Stimulated activated CD8-positive, alpha-beta memory T cell treated with anti-CD3 and anti-CD28 coated beads, Interleukin-12 subunit alpha, Interleukin-12 subunit beta, amount 100 ng/mL, for 4 hours (primary cell): Measurements from ENCODE around the gene CIDEA.

Experiments
- DNase-seq: peaks from one replicate; pipeline ENCODE4 v3.0.0-alpha.2; 2020; ENCODE audit warnings: low read depth

CIDEA gene

DNA sequence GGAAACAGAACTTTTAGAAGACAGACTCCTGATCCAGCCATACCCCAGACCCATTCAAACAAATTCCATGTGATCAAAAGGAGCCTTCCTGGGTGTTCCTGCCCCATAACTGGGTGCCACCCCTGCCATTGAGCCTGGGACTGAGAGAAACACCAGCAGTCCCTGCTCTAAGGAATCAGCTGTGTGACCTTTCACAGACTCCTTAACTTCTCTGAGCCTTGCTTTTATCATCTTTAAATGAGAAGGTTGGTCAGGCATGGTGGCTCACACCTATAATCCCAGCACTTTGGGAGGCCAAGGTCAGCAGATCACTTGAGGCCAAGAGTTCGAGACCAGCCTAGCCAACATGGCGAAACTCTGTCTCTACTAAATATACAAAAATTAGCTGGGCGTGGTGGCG is 20.6 kb downstream of the CIDEA start:
- DNase-seq: no peak

DNA sequence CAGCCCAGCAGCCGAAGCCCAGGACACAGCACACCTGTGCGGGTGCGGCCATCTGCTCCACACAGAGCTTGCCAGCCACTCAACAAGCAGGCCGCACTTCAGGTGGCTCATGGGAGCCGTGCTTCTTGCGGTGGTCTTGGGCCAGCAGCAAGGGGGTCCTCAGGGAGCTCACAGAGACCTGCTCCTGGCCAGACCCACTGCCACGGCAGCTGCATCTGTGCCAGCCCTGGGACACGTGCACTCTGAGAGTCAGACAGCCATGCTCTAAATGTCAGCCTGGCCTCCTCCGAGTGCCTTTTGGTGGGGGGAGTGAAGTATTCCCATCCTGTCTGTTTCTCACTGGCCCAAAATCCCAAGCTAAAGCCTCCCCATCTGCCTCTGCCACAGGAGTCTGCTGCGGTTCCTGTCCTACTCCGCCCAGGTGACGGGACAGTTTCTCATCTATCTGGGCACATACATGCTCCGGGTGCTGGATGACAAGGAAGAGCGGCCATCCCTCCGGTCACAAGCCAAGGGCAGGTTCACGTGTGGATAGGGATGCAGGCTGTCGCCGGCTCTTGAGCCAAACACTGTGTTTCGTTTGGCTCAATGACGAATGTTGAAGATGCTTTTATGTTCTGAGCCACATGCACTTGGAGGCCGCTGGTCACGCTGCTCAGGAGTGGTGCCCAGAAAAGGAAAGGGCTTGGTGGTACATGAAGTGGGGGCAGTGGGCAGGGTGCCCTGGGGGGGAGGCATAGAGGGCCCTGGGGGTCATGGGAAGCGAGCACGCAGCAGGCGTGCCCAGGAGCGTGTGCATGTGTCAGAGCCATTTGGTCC is 22.8 kb downstream of the CIDEA start:
- no peak for DNase-seq

DNA sequence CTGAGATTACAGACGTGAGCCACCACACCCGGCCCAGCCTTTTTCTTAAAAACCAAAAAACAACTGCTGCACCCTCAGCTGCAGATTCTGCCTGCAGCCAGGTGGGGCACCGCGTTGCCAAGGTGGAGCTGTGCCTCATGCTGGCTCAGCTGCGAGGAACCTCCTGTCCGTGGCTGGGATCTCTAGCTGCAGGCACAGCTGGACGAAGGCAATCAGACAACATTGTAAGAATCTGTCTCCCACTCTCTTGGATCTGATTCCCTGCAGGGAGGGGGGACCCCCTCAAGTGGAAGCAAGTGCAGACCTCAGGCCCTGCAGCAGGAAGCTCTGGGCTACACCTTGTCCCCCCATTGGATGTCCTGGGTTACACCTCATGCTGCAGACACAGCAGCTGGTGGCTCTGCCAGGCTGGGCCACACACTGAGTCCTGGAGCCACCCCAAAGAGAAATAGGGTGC is 24.1 kb downstream of the CIDEA start:
- DNase-seq: no peak

DNA sequence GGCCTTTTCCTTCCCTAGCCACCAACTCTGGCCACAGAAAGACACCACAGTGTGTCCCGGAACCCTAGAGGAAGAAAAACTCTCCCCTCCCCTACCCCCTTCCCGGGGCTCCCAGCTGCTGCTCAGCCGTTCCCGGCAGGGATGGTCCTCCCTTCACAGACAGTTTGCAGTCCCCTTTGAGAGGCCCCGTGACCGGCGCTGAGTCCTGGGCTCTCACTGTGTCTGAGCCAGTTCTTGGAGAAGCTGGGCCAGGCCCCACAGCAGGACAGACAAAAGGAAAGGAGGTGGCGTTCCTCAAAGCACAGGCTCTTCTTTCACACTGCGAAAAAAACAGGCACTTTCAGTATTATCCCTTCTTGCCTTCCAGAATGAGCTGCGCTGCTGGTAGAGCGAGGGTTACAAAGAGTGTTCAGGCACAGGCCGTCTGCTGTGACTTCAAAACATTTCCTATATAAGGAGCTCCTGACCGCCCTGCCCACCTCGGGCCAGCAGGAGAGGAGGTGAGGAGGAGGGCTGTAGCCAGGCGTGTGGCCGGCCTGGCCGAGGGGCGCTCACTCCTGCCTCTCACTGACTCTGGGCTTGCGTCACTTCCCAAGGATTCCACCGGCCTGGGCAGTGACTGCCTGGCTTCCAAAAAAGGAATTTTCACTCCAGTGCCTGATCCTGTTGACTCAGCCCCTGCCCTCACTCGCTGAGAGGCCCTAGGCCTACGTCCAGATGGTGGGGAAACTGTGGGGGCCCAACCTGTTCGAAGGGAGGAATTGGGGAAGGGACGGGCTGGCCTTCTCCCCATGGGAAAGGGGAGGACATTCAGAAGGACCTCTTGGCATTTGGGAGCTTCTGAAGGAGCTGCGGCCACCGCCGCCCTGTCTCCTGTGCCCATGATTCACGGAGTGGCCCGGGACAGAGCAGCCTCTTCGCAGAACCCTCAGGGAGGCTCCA is 24.9 kb downstream of the CIDEA start:
- no peak for DNase-seq

DNA sequence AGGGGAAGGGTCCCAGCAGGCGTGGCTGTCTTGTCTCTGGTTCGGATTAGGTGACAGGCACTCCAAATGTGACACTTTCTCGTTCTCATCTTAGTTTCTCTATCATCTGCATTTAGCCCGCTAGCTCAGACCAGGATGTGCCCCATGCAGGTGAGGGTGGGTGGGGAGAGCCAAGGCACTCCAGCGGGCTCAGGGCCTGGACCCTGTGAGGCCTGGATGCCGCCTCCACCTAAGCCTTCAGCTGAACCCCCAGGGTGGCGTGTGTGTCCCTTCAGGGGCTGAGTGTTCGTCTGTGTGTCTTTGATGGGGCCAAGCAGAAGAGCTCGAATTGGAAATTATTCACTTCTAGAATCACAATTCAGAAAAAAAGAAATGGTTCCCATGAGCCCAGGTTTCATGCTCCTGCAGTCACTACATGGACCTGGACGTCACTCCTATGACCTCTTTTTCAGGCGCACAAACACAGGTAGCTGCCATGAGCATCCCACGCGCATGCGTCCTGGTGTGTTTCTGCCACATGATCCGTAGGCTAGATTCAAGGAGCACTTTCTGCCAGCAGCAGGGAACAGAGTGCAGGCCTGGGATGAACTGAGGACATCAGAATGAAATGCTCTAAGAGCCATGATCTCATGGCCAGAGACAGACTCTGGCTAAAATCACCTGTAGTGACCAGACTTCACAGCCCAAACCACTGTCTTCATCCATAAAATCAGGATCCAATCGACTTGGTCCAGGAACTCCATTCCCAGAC is 25.8 kb downstream of the CIDEA start:
- no peak for DNase-seq

DNA sequence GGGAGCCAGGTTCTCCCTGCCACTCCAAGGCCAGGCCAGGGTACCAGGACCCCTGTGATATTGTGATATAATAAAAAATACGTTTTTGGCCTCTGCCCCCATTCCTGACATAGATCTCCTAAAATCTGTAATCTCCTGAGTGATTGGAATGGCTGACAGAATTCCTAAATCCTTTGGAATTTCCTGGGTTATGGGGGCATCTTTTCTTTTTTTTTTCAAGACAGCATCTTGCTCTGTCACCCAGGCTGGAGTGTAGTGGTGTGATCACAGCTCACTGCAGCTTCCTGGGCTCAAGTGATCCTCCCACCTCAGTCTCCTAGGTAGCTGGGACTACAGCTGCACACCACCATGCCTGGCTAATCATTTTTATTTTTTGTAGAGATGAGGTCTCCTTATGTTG is 27.7 kb downstream of the CIDEA start:
- no peak for DNase-seq

DNA sequence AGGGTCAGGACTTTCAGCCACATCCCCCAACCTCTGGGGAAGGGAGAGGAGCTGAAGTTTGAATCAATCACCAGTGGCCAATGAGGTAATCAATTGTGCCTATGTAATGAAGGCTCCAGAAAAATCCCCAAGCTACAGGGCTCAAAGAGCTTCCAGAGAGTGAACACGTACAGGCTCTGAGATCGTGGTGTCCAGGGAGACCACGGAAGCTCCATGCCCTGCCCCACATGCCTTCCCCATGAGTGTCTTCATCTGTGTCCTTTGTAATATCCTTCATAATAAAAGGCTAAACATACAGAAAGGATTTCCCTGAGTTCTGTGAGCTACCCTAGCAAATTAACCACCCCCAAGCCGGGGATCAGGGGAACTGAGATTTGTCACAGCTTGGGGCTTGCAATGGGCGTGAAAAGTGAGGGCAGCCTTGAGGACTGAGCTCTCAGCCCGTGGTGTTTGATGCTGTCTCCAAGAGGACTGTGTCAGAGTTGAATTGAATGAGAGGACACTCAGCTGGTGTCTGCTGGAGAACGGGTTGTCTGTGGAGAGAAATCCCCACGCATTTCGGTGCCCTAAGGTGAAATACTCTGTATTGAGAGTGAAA is 28.4 kb downstream of the CIDEA start:
- DNase-seq: no peak

DNA sequence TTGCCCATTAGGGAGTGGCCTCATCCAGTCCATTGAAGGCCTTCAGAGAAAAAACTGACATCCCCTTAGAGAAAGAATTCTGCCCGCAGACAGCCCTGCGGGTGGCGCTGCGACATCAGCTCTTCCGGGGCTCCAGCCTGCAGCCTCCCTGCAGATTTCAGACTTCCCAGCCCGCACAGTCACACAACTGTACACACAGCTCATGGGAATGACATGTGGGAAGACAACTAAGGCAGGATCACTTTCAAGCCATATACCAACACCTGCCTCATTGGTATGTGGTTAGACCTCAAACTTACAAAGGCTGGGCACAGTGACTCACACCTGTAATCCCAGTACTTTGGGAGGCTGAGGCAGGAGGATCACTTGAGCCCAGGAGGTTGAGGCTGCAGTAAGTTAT is 29.1 kb downstream of the CIDEA start:
- no peak for DNase-seq

DNA sequence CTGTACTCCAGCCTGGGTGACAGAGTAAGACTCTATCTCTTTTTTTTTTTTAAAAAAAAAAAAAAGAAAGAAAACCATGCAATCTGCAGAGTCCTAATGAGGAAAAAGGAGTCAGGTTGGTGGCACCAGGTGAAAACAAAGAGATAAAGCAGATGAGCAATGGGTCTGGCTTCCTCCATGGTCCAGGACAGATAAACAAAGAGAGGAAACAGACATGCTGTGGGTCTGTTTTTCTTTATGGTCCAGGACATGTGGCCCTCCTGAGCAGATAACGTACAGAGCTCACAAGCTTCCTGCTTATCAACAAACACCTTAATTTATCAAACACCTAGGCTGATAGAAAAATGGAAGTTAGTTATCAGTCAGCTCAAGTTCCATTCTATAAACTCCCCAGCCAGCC is 29.5 kb downstream of the CIDEA start:
- no peak for DNase-seq

DNA sequence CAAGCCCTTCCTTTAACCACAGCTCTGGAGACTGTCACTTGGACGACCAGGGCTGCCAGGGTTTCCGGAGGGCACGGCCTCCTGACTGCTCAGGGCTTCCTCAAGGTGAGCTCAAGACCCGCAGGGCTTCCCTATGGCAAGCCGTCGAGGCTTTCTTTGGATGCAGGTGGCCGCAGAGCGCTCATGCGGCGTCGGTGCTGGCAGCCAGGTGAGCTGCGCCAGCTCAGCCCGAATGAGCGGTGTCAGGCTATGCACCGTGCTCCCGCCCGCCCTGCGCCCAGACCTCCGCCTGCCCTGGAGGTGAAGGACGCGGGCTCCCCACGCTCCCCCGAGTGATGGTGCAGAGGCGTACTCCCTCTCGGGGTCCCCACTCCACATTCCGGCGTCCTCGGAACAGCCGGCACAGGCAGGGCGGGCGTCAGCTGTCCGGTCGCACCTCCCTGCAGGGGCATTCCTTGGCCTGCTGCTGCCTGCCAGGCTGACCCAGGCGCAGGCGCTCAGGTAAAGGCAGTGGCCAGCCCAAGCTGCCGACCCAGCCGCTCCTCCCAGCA is 33.0 kb downstream of the CIDEA start:
- DNase-seq: no peak

DNA sequence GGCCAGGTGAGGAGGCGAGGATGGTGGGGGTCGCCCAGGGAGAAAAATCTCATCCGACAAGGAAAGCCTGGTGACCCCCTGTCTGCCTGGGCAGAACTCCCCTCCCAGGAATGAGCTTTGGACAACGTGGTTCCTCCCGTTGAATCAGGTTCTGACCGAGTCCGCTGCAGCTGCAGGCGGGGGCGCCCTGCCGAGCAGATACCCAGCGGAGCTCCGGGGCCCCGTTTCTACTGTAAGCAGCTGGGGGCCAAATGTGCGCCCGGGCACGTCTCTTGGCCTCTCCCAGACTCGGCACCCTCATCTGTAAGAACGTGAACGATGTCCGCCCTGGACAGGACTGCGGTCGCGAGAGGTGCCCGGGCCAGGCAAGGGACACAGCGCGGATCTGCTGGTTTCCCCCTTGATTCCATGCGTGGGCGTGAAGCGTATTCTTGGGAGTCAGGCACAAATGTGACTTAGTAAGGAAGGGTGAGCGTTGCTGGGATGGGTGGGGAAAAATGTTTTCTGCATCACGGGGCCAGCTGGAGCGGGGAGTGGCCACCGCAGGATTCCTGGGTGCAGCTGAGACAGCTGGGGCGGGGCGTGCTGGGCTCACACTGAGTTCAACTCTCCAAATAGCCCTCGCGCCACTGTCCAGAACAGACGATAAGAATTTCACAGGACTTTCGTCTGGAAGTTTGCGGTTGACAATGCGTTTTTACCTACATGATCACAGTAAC is 33.7 kb downstream of the CIDEA start:
- DNase-seq: no peak

DNA sequence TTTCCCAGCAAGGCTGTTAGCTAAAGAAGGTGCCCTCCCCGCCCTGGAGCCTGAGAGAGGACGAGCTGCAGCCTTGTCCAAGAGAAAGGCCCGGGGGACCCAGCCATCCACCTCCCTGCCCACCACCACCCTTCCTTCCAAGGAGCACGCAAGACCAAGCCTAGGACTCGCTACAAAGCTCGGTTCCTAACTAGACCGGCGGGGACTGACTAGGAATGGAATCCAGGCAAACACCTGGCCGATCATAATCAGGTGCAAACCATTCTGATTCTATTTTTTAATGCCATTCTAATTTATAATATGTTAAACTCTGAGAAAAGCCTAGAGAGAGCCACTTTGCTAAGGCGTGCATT is 34.2 kb downstream of the CIDEA start:
- no peak for DNase-seq

DNA sequence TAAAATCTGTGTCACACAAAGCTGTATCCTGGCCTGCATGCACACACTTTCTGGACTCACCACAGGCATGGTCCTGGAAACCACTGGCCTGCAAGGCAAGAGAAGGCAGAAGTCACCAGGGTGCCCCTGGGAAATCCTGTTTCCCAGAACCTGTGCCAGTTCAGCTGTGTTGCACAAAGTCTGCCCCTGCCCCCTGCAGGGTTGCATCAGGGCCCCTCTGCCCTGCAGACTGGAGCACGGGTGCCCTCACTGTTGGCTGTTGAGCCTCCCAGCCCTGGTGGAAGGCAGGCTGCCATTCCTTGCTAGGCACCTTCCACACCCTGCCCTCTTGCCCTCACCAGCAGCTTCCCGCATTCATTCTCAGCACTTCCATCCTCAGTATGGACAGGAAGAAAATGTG is 35.9 kb downstream of the CIDEA start:
- DNase-seq: no peak

DNA sequence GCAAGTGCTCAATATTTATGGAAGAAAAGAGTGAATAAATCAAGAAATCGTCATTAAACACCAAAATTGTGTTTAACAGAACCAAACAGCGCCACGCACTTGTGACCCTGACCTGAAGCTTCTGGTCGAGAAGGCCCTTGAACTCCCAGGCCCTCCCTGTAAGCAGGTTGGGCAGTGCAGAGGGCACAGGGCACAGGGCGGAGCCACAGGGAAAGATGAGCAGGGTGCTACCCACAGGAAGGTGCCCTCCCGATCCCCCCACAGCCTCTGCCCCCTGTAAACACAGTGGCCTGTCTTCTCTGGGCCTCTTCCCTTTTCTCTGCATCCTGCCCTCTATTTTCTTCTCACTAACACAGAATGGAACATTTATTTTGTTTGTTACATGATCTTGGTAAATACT is 37.0 kb downstream of the CIDEA start:
- no peak for DNase-seq

DNA sequence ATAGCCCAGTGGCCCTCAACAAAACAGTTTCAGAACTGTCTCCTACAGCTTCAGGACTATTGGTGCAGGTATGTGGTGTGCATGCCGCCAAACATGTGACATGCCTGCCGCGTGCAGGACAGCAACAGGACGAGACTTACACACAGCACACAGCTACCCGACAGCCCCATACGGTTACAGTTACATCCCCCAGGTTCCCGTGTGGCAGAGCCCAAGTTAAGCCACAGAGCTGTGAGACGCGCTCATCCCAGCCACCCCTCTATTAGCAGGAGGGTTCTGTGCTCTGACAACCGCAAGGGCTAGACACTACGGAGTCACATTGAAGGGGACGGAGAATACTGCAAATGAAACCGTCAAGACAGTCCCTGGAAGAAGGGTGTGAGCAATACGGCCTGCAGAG is 37.5 kb downstream of the CIDEA start:
- no peak for DNase-seq

DNA sequence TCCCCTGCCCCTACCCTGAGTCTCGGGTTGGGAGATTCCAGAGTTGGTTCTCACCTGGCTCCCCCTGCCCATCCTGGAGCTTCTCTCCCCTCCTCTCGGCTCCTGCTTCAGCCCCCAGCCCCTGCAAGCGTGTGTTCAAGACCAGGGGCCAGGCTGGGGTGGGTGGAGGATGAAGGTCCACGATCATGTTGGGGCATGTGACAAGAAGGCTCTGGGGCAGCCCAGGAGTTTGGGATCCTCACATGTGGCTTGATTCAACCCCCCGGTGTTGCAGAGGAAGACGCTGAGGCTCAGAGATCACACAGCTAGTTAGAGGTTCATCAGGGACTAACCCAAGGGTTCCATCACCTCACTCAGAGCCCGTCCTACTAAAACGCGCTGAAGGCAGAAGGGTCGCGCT is 39.7 kb downstream of the CIDEA start:
- DNase-seq: no peak

DNA sequence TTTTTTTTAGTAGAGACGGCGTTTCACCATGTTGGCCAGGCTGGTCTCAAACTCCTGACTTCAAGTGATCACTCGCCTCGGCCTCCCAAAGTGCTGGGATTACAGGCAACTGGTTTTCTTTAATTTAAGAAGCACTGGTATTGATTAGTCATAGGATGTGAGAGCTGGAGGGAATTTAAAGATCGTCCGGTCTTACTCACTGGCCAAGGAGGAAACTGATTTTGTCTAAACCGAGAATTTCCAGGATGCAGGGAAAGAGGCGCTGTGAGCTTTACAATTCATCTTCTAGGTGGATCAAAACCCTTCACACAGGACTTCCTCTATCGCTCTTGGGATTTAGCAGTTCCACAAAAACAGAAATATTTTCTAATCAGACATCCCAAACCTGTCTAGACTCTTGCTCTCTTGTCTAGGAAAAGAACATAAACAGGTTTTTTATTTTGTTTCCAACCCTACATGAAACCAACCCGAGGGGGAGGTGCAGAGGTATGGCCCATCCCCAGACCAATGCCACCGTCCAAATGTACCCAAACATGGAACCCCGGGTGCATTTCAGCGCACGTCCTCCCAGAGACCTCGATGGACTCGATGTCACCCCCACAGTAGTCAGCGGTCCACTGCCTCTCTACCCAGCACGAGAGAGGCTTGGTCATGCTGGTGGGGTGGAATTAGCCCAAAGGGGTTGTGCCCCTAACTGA is 41.4 kb downstream of the CIDEA start:
- no peak for DNase-seq

DNA sequence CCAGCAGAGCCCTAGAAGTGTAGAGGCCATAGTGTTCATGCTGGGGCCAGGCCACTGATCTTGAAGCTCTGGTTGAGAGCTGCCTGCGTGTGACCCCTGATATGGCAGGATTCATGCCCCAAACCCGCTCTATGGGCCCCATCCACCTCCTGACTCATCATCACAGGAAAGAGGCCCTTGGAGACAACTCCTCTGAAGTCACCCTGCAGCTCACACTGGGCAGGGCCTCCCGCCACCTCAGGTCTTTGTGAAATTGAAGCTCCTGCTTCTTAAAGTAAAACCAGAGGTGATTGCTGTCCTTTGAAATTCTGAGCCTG is 41.9 kb downstream of the CIDEA start:
- no peak for DNase-seq

DNA sequence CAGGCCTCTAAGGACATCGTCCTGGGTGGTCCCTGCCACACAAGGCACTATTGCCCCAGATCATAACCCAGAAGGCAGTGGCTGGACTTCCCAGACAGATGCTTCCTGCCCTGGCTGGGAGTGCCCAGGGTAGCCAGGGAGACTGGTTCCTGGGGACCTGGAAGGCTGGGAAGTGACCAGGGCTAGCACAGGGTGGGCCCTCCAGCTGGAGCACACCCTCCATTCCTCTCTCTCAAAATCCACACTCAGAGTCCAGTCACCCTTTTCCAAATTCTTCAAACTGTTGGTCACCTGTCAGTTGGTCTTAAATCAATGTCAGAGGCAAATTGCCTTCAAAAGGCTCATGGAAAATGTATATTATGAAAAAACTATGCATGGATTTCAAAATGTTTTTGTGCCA is 42.3 kb downstream of the CIDEA start:
- no peak for DNase-seq

DNA sequence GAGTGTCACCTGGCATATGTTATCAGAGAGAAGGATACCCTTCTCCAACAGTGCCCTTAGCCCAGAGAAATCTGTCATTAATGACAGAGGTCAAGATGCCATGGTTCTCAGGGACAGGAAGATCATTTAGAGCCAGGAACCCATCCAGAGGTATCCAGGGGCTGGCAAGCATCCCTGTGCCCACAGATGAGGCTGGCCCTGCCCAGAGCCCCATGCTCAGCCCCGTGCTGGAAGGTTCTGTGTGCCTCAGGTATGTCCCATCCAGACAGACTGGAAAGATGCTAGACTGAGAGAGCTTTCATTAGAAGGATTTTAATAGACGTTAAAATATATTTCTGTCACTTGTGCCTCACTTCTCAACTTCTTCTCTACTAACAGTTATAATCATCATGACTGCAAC is 45.7 kb downstream of the CIDEA start:
- DNase-seq: no peak
